HG03139 (cell line): ENCODE data around the gene KDM6A.
"Not testable (repeated sequence)": the region's sequence is repeated elsewhere in the genome, so short reads cannot be mapped to it uniquely, and the experiment has no call there.

Experiments
- ATAC-seq: cut with Tn5 transposase; IDR thresholded peaks from one replicate; pipeline ENCODE4 v1.9.1; 2021; ENCODE audit not compliant: unreplicated experiment

Gene KDM6A

GRCh38 chrX:44915361-44915868, 42.4 kb downstream of the KDM6A start:
- ATAC-seq, result no peak

- no peak for ATAC-seq
These were observed 45.7 kb downstream of the KDM6A start for GRCh38 chrX:44918722-44919121.

- ATAC-seq, result no peak
These were observed 50.0 kb downstream of the KDM6A start for GRCh38 chrX:44922980-44923379.

- no peak for ATAC-seq
These were observed 54.4 kb downstream of the KDM6A start for GRCh38 chrX:44927398-44927797.

DNA sequence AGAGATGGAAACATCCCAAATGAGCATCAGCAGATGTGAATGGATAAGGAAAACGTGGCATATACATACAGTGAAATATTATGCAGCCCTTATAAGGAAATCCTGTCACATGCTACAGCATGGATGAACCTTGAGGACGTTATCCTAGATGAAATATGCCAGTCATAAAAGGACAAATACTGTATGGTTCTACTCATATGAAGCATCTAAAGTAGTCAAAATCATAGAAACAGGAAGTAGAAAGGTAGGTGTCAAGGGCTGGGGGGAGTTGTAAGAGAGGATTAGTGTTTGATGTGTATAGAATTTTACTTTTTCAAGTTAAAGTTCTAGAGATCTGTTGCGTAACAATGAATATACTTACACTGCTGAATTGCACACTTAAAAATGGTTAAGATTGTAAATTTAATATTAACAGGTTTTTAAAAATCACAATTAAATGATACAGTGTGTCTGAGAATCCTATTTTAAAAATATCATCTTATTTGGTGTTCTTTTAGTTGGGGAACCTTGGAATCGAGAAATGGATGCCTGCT, 58.5 kb downstream of the KDM6A start:
- no peak for ATAC-seq

- no peak for ATAC-seq
These were observed 62.2 kb downstream of the KDM6A start for GRCh38 chrX:44935172-44935571.

DNA sequence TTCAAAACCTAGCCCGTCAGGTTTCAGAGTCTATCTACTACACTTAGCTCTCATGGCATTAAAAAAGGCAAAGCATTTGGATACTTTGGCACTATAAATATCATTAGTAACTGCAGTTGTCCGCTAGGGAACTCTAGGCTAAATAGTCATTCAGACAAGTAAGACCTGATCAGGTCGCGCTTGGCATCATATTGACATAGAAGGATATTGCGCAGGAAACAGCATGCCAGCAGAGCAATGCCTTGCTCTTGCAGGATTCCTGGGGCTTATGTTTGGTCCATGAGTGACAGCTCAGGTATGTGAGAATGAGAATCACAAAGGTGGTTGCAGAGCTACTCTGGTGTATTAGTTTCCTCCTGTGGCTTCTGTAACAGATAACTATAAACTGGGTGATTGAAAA, 62.7 kb downstream of the KDM6A start:
- no peak for ATAC-seq

GRCh38 chrX:44937606-44938005, 64.6 kb downstream of the KDM6A start:
- ATAC-seq, result peak; percentile 56

DNA sequence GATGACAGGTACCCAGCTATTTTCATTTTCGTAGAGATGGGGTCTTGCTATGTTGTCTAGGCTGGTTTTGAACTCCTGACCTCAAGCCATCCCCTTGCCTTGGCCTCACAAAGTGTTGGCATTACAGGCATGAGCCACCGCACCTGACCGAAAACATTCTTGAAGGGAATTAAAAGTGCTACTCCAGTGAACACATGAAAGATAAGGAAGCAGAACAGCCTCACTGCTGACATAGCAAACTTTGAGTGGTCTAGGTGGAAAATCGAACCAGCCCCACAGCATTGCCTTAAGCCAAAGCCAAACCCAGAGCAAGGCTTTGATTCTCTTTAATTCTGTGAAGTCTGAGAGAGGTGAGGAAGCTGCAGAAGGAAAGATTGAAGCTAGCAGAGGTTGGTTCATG, 65.1 kb downstream of the KDM6A start:
- ATAC-seq, result no peak

GRCh38 chrX:44940541-44940940, 67.6 kb downstream of the KDM6A start:
- ATAC-seq, result not testable (repeated sequence)

- no peak for ATAC-seq
These were observed 70.0 kb downstream of the KDM6A start for GRCh38 chrX:44943007-44943406.

DNA sequence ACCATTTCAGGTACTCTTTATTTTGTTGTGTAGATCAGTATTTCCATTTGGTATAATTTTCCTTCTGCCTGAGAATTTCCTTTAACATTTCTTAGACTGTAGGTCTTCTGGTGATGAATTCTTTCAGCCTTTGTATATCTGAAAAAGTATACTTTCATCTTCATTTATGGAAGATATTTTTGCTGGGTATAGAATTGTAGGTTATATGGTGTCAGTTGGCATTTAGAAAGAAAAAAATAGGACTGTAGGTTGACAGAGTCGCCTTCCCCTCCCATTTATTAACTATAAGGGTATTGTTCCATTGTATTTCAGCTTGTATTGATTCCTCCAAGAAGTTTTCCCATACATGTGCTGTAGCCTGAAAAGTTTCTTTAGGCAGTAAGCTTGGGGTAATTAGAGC, 71.9 kb downstream of the KDM6A start:
- ATAC-seq, result no peak

GRCh38 chrX:44945736-44946135, 72.7 kb downstream of the KDM6A start:
- ATAC-seq, result no peak

DNA sequence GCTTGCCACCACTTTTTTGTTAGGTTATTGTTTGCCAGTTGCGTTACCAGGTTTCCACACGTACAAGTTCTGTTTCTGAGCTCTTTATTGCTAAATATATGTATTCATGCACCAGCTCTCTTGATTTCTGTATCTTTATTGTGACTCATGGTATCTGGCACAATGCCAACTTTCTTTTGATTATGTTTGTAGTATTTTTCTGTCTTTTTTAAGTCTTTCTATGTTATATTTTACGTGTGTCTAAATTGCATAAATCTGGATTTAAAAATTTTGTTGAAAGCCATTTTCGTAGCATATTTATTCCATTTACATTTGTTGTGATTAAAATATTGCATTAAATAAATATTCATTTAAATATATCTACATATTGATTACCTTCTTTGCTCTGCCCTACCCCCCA, 73.8 kb downstream of the KDM6A start:
- ATAC-seq, result no peak

DNA sequence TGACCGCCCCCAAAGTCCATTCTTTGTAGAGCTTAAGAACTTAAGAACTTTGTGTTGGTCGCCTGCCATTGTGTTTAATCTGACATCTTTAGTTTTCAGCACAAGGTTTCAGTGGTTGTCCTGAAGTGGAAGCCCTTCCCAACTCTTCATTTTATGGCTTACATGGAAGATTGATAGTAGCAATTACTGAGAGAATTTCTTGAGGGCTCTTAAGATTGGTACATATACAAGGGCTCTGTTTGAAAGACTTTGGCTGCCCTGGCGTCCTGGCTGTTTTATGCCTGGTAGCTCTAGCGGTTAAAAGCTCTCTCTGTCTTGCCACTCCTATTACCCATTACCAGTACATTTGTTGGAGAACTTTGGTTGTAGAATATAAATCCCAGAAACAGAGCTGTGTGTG, 75.0 kb downstream of the KDM6A start:
- no peak for ATAC-seq

DNA sequence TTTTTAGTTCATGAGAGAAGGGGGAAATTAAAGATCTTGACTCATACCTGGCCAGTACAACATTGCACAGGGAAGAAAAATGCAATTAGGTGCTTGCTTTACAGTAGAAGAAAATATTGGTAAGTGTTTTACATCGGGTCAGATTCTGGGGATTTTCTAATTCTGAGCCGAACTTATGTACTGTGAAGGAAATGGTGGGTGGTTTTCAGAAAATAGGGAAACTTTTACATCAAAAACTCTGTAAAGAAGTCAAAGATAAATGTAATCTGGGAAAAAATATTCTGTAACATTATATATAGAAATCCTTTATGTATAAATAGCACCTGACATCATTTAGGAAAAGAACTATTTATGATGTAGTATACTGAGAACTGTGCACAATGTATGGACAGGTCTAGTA, 75.4 kb downstream of the KDM6A start:
- no peak for ATAC-seq

DNA sequence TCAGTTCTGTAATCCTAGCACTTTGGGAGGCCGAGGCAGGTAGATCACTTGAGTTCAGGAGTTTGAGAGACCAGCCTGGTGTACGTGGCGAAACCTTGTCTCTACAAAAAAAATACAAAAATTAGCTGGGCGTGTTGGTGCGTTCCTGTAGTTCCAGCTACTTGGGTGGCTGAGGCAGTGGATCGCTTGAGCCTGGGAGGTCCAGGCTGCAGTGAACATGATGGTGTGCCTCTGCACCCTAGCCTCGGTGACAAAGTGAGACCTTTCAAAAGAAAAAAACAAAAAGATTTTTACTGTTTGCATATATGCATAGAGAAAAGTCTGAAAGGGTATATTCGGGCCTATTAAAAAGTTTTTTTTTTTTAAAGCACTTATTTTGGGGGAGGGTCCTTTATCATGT, 76.1 kb downstream of the KDM6A start:
- no peak for ATAC-seq

- ATAC-seq, result not testable (repeated sequence)
These were observed 77.7 kb downstream of the KDM6A start for GRCh38 chrX:44950471-44951366.

- no peak for ATAC-seq
These were observed 78.6 kb downstream of the KDM6A start for GRCh38 chrX:44951572-44952067.

- ATAC-seq, result no peak
These were observed 79.5 kb downstream of the KDM6A start for GRCh38 chrX:44952329-44953027.

GRCh38 chrX:44953734-44954502, 80.9 kb downstream of the KDM6A start:
- ATAC-seq, result no peak
